PC-3 (cell line): ENCODE measurements around the gene LONRF3. TPM values are rescaled to one million over a fixed set of nuclear protein-coding genes. Genes with fewer than 3 reads are reported as not detected.

Experiments used
- ATAC-seq: fragments of 200-7000 bp; cut with Tn5 transposase; 2 replicates; pipeline ENCODE4 v1.9.1; 2020; ENCODE audit warnings: mild to moderate bottlenecking, moderate library complexity
- BruUV-seq: library from RNA; stranded (reverse); fragments of 400-500 nt; replicated peaks from 2 replicates; lab custom pipeline; 2021; lab: Mats Ljungman, UMichigan
- CTCF ChIA-PET: fragments of 300-600 bp; sonication (Branson Sonifier 250); formaldehyde crosslinking; loops from one replicate; lab custom pipeline; 2022; ENCODE audit warnings: antibody characterized with exemption; lab: Charles Lee
- POLR2A ChIA-PET: fragments of 300-600 bp; sonication (Branson Sonifier 250); formaldehyde crosslinking; loops from one replicate; lab custom pipeline; 2022; ENCODE audit warnings: antibody characterized with exemption; ENCODE audit not compliant: unreplicated experiment; lab: Charles Lee
- DNase-seq: peaks from one replicate; pipeline ENCODE4 v3.0.0-alpha.2; 2015
- H2AFZ ChIP-seq: fragments of 300-600 bp; sonication (generic); 2 replicates; pipeline ENCODE4 v1.6.0; 2016; ENCODE audit warnings: antibody characterized with exemption, low read length
- H3F3A ChIP-seq: fragments of 300-600 bp; sonication (generic); one replicate; pipeline ENCODE4 v1.6.0; 2017; ENCODE audit warnings: antibody characterized with exemption, low read length, control low read depth, mild to moderate bottlenecking; ENCODE audit not compliant: unreplicated experiment
- H3K27ac ChIP-seq: fragments of 300-600 bp; sonication (generic); 2 replicates; pipeline ENCODE4 v1.5.1; 2016; ENCODE audit warnings: mild to moderate bottlenecking, low read length
- H3K27me3 ChIP-seq: fragments of 300-600 bp; sonication (generic); 2 replicates; pipeline ENCODE4 v1.6.1; 2016; ENCODE audit warnings: low read length, mixed read lengths
- H3K36me3 ChIP-seq: fragments of 300-600 bp; sonication (generic); 2 replicates; pipeline ENCODE4 v1.6.1; 2016; ENCODE audit warnings: low read depth, mixed run types, low read length, mixed read lengths
- H3K4me1 ChIP-seq: fragments of 300-600 bp; sonication (generic); 2 replicates; pipeline ENCODE4 v1.5.1; 2016; ENCODE audit warnings: low read length; ENCODE audit not compliant: insufficient read depth
- H3K4me2 ChIP-seq: fragments of 300-600 bp; sonication (generic); 2 replicates; pipeline ENCODE4 v1.6.0; 2016; ENCODE audit warnings: low read length
- H3K4me3 ChIP-seq: fragments of 300-600 bp; sonication (generic); 2 replicates; pipeline ENCODE4 v1.5.1; 2016; ENCODE audit warnings: mild to moderate bottlenecking, low read length, mixed read lengths
- H3K79me2 ChIP-seq: fragments of 300-600 bp; sonication (generic); 2 replicates; pipeline ENCODE4 v1.6.1; 2017; ENCODE audit warnings: low read length, mixed read lengths
- H3K9ac ChIP-seq: fragments of 300-600 bp; sonication (generic); 2 replicates; pipeline ENCODE4 v1.6.0; 2016; ENCODE audit warnings: mild to moderate bottlenecking, low read length
- H3K9me2 ChIP-seq: fragments of 300-600 bp; sonication (generic); replicated peaks from 2 replicates; pipeline ENCODE4 v1.6.1; 2016; ENCODE audit warnings: mixed run types, low read length, mixed read lengths
- H3K9me3 ChIP-seq: fragments of 300-600 bp; sonication (generic); 2 replicates; pipeline ENCODE4 v1.6.1; 2016; ENCODE audit warnings: low read length, mixed read lengths
- H4K20me1 ChIP-seq: fragments of 300-600 bp; sonication (generic); 2 replicates; pipeline ENCODE4 v1.6.1; 2016; ENCODE audit warnings: low read length, mixed read lengths
- EZH2 ChIP-seq: fragments of 300-600 bp; sonication (generic); IDR thresholded peaks from one replicate; pipeline ENCODE4 v1.6.1; 2017; ENCODE audit warnings: antibody characterized with exemption, mild to moderate bottlenecking, low read length; ENCODE audit not compliant: unreplicated experiment
- EZH2phosphoT487 ChIP-seq: fragments of 300-600 bp; sonication (generic); IDR thresholded peaks from 2 replicates; pipeline ENCODE4 v1.6.1; 2018; ENCODE audit warnings: mild to moderate bottlenecking, antibody characterized with exemption, low read length, borderline replicate concordance
- intact Hi-C: fragments of 100-400 bp; cut with micrococcal nuclease; formaldehyde crosslinking; loops from 2 replicates; pipeline ENCODE4 v1.9.0; 2023
- total RNA-seq: library from RNA; depleted of rRNA; stranded (reverse); fragments of >200 nt; gene quantifications from 2 replicates; pipeline ENCODE4 v1.2.3, GENCODE V29; 2014
- TF ChIP-seq, protein P1 (sequence below): fragments of 300-600 bp; sonication (generic); conservative IDR thresholded peaks from 2 replicates; pipeline ENCODE4 v1.5.1; 2017; ENCODE audit warnings: antibody characterized with exemption, low read depth, mild to moderate bottlenecking, low read length

The LONRF3 gene
- total RNA-seq, 1 experiment from 2014 or later, result 14.5 TPM

DNA sequence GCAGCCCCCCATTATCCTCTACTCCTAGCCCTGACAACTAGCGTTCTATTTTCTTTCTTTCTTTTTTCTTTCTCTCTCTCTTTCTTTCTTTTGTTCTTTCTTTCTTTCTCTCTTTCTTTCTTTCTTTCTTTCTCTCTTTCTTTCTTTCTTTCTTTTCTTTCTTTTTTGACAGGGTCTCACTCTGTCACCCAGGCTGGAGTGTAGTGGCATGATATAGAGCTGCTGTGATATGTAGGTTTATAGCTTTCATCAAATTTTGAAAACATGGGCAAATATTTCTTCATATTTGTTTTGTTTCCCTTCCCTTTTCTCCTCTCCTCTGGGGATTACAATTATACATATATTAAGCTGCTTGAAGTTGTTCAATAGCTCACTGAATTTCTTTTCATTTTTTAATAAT, 39.1 kb upstream of the LONRF3 start:
- POLR2A ChIA-PET, result no interaction called here
- no peak for DNase-seq
- CTCF ChIA-PET, result no interaction called here
- Histone ChIP-seq H3K9ac (no peak overlapping the region), H3F3A (no peaks in the 10 kb centered on the region), H3K4me2 (no peak overlapping the region), H3K4me3 (no peak overlapping the region), H2AFZ (no peak overlapping the region), H4K20me1 (no peaks in the 10 kb centered on the region), H3K36me3 (no peaks in the 10 kb centered on the region), H3K9me2 (no peaks in the 10 kb centered on the region), H3K9me3 (no peaks in the 10 kb centered on the region), H3K27me3 (no peaks in the 10 kb centered on the region), H3K4me1 (no peaks in the 10 kb centered on the region), H3K27ac (no peak overlapping the region), H3K79me2 (no peaks in the 10 kb centered on the region)
- no peak for ATAC-seq
- BruUV-seq, result no TSS peak
- intact Hi-C loops, result no loop called here
- TF ChIP-seq EZH2 (no peak), EZH2phosphoT487 (no peak)
- TF ChIP-seq, protein P1, sequence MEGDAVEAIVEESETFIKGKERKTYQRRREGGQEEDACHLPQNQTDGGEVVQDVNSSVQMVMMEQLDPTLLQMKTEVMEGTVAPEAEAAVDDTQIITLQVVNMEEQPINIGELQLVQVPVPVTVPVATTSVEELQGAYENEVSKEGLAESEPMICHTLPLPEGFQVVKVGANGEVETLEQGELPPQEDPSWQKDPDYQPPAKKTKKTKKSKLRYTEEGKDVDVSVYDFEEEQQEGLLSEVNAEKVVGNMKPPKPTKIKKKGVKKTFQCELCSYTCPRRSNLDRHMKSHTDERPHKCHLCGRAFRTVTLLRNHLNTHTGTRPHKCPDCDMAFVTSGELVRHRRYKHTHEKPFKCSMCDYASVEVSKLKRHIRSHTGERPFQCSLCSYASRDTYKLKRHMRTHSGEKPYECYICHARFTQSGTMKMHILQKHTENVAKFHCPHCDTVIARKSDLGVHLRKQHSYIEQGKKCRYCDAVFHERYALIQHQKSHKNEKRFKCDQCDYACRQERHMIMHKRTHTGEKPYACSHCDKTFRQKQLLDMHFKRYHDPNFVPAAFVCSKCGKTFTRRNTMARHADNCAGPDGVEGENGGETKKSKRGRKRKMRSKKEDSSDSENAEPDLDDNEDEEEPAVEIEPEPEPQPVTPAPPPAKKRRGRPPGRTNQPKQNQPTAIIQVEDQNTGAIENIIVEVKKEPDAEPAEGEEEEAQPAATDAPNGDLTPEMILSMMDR, result no peak

DNA sequence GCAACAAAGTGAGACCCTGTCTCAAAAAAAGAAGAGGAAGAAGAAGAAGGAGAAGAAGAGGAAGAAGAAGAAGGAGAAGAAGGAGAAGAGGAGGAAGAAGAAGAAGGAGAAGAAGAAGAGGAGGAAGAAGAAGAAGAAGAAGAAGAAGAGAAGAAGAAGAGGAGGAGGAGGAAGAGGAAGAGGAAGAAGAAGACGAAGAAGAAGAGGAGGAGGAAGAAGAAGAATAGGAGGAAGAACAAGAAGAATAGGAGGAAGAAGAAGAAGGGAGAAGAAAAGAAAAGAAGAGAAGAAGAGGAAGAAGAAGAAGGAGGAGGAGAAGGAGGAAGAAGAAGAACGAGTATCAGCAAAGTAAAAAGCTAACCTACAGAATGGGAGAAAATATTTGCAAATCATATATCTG, 33.3 kb upstream of the LONRF3 start:
- Histone ChIP-seq H2AFZ (no peak overlapping the region), H3K9me3 (no peaks in the 10 kb centered on the region), H4K20me1 (no peaks in the 10 kb centered on the region), H3K27me3 (no peaks in the 10 kb centered on the region), H3K27ac (no peak overlapping the region), H3K9me2 (no peaks in the 10 kb centered on the region), H3K79me2 (no peaks in the 10 kb centered on the region), H3K9ac (no peak overlapping the region), H3K4me3 (no peak overlapping the region), H3K4me1 (no peaks in the 10 kb centered on the region), H3F3A (no peaks in the 10 kb centered on the region), H3K36me3 (no peaks in the 10 kb centered on the region), H3K4me2 (no peak overlapping the region)
- TF ChIP-seq EZH2, result no peak
- TF ChIP-seq EZH2phosphoT487, result no peak
- TF ChIP-seq, protein P1, result no peak
- ATAC-seq (no peak), DNase-seq (no peak)
- ChIA-PET CTCF (no interaction called here), POLR2A (no interaction called here)
- intact Hi-C loops, result no loop called here
- no TSS peak for BruUV-seq

DNA sequence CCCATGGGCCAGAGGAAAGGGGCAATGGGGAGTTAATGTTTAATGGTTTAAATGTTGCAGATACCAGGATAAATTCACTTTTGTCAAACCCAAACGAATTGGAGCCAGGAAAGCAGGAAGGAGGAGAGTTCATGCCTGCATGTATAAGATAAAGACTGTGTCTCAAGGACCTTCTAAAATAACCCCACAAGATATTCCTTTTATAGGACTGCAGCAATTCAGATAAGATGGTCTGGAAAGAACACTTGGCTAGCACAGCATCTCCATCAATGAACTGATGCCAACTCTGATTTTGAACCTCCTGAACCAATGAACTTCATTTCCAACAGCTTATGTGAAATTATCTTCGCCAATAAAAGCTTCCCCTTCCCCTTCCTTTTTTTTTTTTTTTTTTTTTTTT, 31.3 kb upstream of the LONRF3 start:
- no peaks in the 10 kb centered on the region for H3K79me2 ChIP-seq
- no TSS peak for BruUV-seq
- DNase-seq (no peak), ATAC-seq (no peak)
- TF ChIP-seq EZH2, result no peak
- TF ChIP-seq EZH2phosphoT487, result no peak
- TF ChIP-seq, protein P1, result no peak
- no peaks in the 10 kb centered on the region for H3K27me3 ChIP-seq
- no peaks in the 10 kb centered on the region for H4K20me1 ChIP-seq
- ChIA-PET POLR2A (no interaction called here), CTCF (no interaction called here)
- H3K4me2 ChIP-seq, result no peak overlapping the region
- H3K36me3 ChIP-seq, result no peaks in the 10 kb centered on the region
- no peaks in the 10 kb centered on the region for H3F3A ChIP-seq
- H3K9ac ChIP-seq, result no peak overlapping the region
- no peak overlapping the region for H2AFZ ChIP-seq
- no peaks in the 10 kb centered on the region for H3K4me1 ChIP-seq
- no peaks in the 10 kb centered on the region for H3K9me3 ChIP-seq
- intact Hi-C loops, result no loop called here
- H3K9me2 ChIP-seq, result no peaks in the 10 kb centered on the region
- H3K27ac ChIP-seq, result no peak overlapping the region
- H3K4me3 ChIP-seq, result no peak overlapping the region
